ENCODE data around the gene MORN2. TPM values are rescaled to one million over a fixed set of nuclear protein-coding genes. Genes with fewer than 3 reads are reported as not detected.

Gene MORN2
- total RNA-seq, 2 experiments from 2014 or later: 7.8 to 8.1 TPM

DNA sequence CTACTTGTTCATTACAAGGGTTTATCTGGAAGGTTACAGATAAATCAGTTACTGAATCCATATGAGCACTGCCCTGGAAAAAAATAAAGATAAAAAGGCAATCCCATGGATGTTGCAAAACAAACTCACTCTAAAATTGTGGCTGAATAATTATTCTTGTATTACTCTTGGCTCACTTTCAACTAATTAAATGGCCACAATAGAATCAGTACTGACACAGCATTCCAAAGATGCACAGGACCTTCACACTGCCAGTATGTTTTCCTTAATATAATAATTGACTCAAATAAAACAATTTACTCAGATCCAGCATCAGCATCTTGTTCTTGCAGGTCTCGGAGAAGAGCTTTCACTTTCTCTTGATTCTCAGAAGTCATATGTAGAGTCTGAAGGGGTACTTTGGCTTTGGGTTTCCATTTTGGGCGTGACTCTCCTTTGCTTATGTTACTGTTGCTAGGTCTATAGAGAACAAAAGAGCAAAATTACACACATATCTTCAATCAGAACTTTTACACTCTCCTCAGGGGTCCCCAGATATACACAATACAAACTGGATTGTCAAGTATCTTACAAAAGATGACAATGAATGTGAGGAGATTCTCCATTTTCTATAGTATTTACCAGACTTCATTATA is 12.6 kb upstream of the MORN2 start:
- H3K27ac ChIP-seq (ENCODE audit: low read depth, low read length, poor library complexity, severe bottlenecking): no peak overlapping the region
- no peaks in the 10 kb centered on the region for H3K4me1 ChIP-seq (ENCODE audit: insufficient read depth, low read length, poor library complexity, severe bottlenecking)
- no peak overlapping the region for H3K4me3 ChIP-seq (ENCODE audit: low read depth, low read length, poor library complexity, severe bottlenecking)
- no peaks in the 10 kb centered on the region for H3K9me3 ChIP-seq (ENCODE audit: low read length)
- no peaks in the 10 kb centered on the region for H3K9me2 ChIP-seq (ENCODE audit: insufficient read depth, low read length)
- ChIA-PET POLR2A (interaction anchor here (0.7 kb wide), 1 partner anchor 280 kb away, joined by 3 read pairs; no protein-coding TSS in a partner anchor), CTCF (ENCODE audit: unreplicated experiment) (no interaction called here)
- DNase-seq (ENCODE audit: low spot score): no peak
- H4K20me1 ChIP-seq (ENCODE audit: insufficient read depth, low read length): no peaks in the 10 kb centered on the region
- peaks cover 63% of the 10 kb centered on the region for H3K36me3 ChIP-seq (ENCODE audit: insufficient read depth, low read length)
- H2AFZ ChIP-seq (ENCODE audit: low read length): no peak overlapping the region
- intact Hi-C loops (cut with micrococcal nuclease; ENCODE audit: unreplicated experiment): no loop called here
- H3K4me2 ChIP-seq (ENCODE audit: low read length): no peak overlapping the region
- no TSS peak for BruUV-seq (replicated peaks)
- H3K79me2 ChIP-seq (ENCODE audit: insufficient read depth, low read depth, low read length): no peaks in the 10 kb centered on the region
- no peak for TF ChIP-seq EZH2phosphoT487 (IDR thresholded peaks at IDR 0.05; ENCODE audit: borderline replicate concordance, low read depth, low read length)

DNA sequence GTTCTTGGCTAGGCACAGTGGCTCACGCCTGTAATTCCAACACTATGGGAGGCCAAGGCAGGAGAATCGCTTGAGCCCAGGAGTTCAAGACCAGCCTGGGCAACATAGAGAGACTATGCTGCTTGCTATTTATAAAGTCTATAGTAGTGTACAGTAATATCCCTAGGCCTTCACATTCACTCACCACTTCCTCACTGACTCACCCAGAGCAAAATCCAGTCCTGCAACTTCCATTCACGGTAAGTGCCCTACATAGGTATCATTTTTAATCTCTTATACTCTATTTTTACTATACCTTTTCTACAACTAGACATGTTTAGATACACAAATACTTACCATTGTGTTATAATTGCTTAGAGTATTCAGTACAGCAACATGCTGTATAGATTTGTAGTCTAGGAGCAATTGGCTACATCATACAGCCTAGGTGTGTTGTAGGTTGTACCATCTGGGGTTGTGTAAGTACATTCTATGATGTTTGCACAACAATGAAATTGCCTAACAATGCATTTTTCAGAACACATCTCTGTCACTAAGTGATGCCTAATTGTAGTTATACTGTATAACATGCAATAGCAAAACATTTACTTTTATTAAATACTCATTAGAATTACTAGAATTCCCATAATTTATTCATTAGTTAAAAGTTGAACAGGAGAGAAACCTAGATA is 8.9 kb upstream of the MORN2 start:
- intact Hi-C loops (cut with micrococcal nuclease; ENCODE audit: unreplicated experiment): no loop called here
- no TSS peak for BruUV-seq (replicated peaks)
- CTCF ChIA-PET (ENCODE audit: unreplicated experiment): no interaction called here
- no peaks in the 10 kb centered on the region; the same call in 1 of the 2 replicates for H3K9me3 ChIP-seq (ENCODE audit: low read length)
- no peak for DNase-seq (ENCODE audit: low spot score)
- TF ChIP-seq, protein P1, sequence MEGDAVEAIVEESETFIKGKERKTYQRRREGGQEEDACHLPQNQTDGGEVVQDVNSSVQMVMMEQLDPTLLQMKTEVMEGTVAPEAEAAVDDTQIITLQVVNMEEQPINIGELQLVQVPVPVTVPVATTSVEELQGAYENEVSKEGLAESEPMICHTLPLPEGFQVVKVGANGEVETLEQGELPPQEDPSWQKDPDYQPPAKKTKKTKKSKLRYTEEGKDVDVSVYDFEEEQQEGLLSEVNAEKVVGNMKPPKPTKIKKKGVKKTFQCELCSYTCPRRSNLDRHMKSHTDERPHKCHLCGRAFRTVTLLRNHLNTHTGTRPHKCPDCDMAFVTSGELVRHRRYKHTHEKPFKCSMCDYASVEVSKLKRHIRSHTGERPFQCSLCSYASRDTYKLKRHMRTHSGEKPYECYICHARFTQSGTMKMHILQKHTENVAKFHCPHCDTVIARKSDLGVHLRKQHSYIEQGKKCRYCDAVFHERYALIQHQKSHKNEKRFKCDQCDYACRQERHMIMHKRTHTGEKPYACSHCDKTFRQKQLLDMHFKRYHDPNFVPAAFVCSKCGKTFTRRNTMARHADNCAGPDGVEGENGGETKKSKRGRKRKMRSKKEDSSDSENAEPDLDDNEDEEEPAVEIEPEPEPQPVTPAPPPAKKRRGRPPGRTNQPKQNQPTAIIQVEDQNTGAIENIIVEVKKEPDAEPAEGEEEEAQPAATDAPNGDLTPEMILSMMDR (conservative IDR thresholded peaks at IDR 0.05; ENCODE audit: low read length): no peak
- TF ChIP-seq EZH2phosphoT487 (IDR thresholded peaks at IDR 0.05; ENCODE audit: borderline replicate concordance, low read depth, low read length): no peak
- POLR2A ChIA-PET: no interaction called here
- H3K4me1 ChIP-seq (ENCODE audit: insufficient read depth, low read length, poor library complexity, severe bottlenecking): no peaks in the 10 kb centered on the region
- no peak overlapping the region for H3K27ac ChIP-seq (ENCODE audit: low read depth, low read length, poor library complexity, severe bottlenecking)
- H3K4me3 ChIP-seq (ENCODE audit: low read depth, low read length, poor library complexity, severe bottlenecking): no peak overlapping the region
- H3K36me3 ChIP-seq (ENCODE audit: insufficient read depth, low read length): peaks cover 40% of the 10 kb centered on the region
- H3K4me2 ChIP-seq (ENCODE audit: low read length): no peak overlapping the region
- H3K79me2 ChIP-seq (ENCODE audit: insufficient read depth, low read depth, low read length): no peaks in the 10 kb centered on the region
- no peaks in the 10 kb centered on the region for H4K20me1 ChIP-seq (ENCODE audit: insufficient read depth, low read length)
- H3K9me2 ChIP-seq (ENCODE audit: insufficient read depth, low read length): no peaks in the 10 kb centered on the region
- no peak overlapping the region for H2AFZ ChIP-seq (ENCODE audit: low read length)

DNA sequence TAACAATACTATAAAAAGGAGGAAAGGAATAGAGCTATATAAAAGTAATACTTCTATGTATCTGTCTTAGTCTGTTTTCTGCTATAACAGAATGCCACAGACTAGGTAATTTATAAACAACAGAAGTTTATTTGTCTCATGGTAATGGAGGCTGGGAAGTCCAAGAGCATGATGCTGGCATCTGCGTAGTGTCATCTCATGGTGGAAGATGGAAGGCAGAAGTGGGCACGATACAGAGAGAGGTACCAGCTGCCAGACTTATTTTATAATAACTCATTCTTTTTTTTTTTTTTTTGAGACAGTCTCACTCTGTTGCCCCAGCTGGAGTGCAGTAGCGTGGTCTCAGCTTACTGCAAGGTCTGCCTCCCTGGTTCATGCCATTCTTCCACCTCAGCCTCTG is 4.3 kb upstream of the MORN2 start:
- H3K4me1 ChIP-seq (ENCODE audit: insufficient read depth, low read length, poor library complexity, severe bottlenecking): peaks cover 9% of the 10 kb centered on the region
- intact Hi-C loops (cut with micrococcal nuclease; ENCODE audit: unreplicated experiment): no loop called here

More for the DNA sequence above, 4.3 kb upstream of the MORN2 start:
- Histone ChIP-seq H3K9me3 (ENCODE audit: low read length) (no peaks in the 10 kb centered on the region; the same call in 1 of the 2 replicates), H3K27ac (ENCODE audit: low read depth, low read length, poor library complexity, severe bottlenecking) (no peak overlapping the region), H3K4me3 (ENCODE audit: low read depth, low read length, poor library complexity, severe bottlenecking) (no peak overlapping the region), H3K4me2 (ENCODE audit: low read length) (no peak overlapping the region), H4K20me1 (ENCODE audit: insufficient read depth, low read length) (no peaks in the 10 kb centered on the region), H2AFZ (ENCODE audit: low read length) (no peak overlapping the region), H3K36me3 (ENCODE audit: insufficient read depth, low read length) (peaks cover 19% of the 10 kb centered on the region), H3K79me2 (ENCODE audit: insufficient read depth, low read depth, low read length) (peaks cover 4% of the 10 kb centered on the region; the same call in 1 of the 2 replicates), H3K9me2 (ENCODE audit: insufficient read depth, low read length) (no peaks in the 10 kb centered on the region)
- ChIA-PET POLR2A (interaction anchor here (1.8 kb wide), 1 partner anchor 9 kb away, joined by 5 read pairs; no protein-coding TSS in a partner anchor), CTCF (ENCODE audit: unreplicated experiment) (no interaction called here)
- no peak for DNase-seq (ENCODE audit: low spot score)
- TF ChIP-seq, protein P1 (conservative IDR thresholded peaks at IDR 0.05; ENCODE audit: low read length): no peak
- TF ChIP-seq EZH2phosphoT487 (IDR thresholded peaks at IDR 0.05; ENCODE audit: borderline replicate concordance, low read depth, low read length): no peak
- BruUV-seq (replicated peaks): no TSS peak

All from OCI-LY7 (cell line).